Measurements from ENCODE around the gene DNAJC27.

The DNAJC27 gene

GRCh38 chr2:24909555-24910177 is 62.1 kb downstream of the DNAJC27 start:
- peaks cover 3% of the 10 kb centered on the region; the same call in 1 of the 2 replicates for H3K9me3 ChIP-seq (ENCODE audit: control insufficient read depth, insufficient read depth, low read depth, low read length)
- H3K9ac ChIP-seq (ENCODE audit: low read length) = no peak overlapping the region
- no peak overlapping the region for H3K4me3 ChIP-seq (ENCODE audit: low read depth, low read length)
- peaks cover 2% of the 10 kb centered on the region; the same call in 1 of the 2 replicates for H3K36me3 ChIP-seq (ENCODE audit: control insufficient read depth, insufficient read depth, low read length)
- H3K27me3 ChIP-seq (ENCODE audit: control insufficient read depth, insufficient read depth, low read length) = no peaks in the 10 kb centered on the region
- H3K4me1 ChIP-seq (ENCODE audit: control insufficient read depth, insufficient read depth, low read length) = 0 out of 2 replicates have a peak, but pooled peaks cover 4% of the 10 kb centered on the region
- H3K27ac ChIP-seq (ENCODE audit: low read depth, low read length) = no peak overlapping the region

GRCh38 chr2:24908461-24908901 is 63.3 kb downstream of the DNAJC27 start:
- Histone ChIP-seq H3K27me3 (ENCODE audit: control insufficient read depth, insufficient read depth, low read length) (no peaks in the 10 kb centered on the region), H3K4me1 (ENCODE audit: control insufficient read depth, insufficient read depth, low read length) (peaks cover 4% of the 10 kb centered on the region; the same call in 1 of the 2 replicates), H3K9me3 (ENCODE audit: control insufficient read depth, insufficient read depth, low read depth, low read length) (peaks cover 3% of the 10 kb centered on the region; the same call in 1 of the 2 replicates), H3K36me3 (ENCODE audit: control insufficient read depth, insufficient read depth, low read length) (peaks cover 2% of the 10 kb centered on the region; the same call in 1 of the 2 replicates), H3K27ac (ENCODE audit: low read depth, low read length) (no peak overlapping the region), H3K9ac (ENCODE audit: low read length) (no peak overlapping the region), H3K4me3 (ENCODE audit: low read depth, low read length) (no peak overlapping the region)

- no peaks in the 10 kb centered on the region for H3K27me3 ChIP-seq (ENCODE audit: control insufficient read depth, insufficient read depth, low read length)
- H3K9ac ChIP-seq (ENCODE audit: low read length) = no peak overlapping the region
- H3K4me1 ChIP-seq (ENCODE audit: control insufficient read depth, insufficient read depth, low read length) = peaks cover 4% of the 10 kb centered on the region; the same call in 1 of the 2 replicates
- no peak overlapping the region for H3K4me3 ChIP-seq (ENCODE audit: low read depth, low read length)
- H3K27ac ChIP-seq (ENCODE audit: low read depth, low read length) = no peak overlapping the region
- H3K9me3 ChIP-seq (ENCODE audit: control insufficient read depth, insufficient read depth, low read depth, low read length) = peaks cover 3% of the 10 kb centered on the region; the same call in 1 of the 2 replicates
- peaks cover 4% of the 10 kb centered on the region; the same call in 1 of the 2 replicates for H3K36me3 ChIP-seq (ENCODE audit: control insufficient read depth, insufficient read depth, low read length)
Measured at GRCh38 chr2:24907116-24907515, 64.6 kb downstream of the DNAJC27 start.

- peaks cover 3% of the 10 kb centered on the region; the same call in 1 of the 2 replicates for H3K9me3 ChIP-seq (ENCODE audit: control insufficient read depth, insufficient read depth, low read depth, low read length)
- H3K9ac ChIP-seq (ENCODE audit: low read length) = no peak overlapping the region
- peaks cover 3% of the 10 kb centered on the region; the same call in 1 of the 2 replicates for H3K36me3 ChIP-seq (ENCODE audit: control insufficient read depth, insufficient read depth, low read length)
- H3K27ac ChIP-seq (ENCODE audit: low read depth, low read length) = no peak overlapping the region
- H3K27me3 ChIP-seq (ENCODE audit: control insufficient read depth, insufficient read depth, low read length) = no peaks in the 10 kb centered on the region
- no peak overlapping the region for H3K4me3 ChIP-seq (ENCODE audit: low read depth, low read length)
- peaks cover 4% of the 10 kb centered on the region; the same call in 1 of the 2 replicates for H3K4me1 ChIP-seq (ENCODE audit: control insufficient read depth, insufficient read depth, low read length)
Measured at GRCh38 chr2:24906466-24906865, 65.3 kb downstream of the DNAJC27 start.

DNA sequence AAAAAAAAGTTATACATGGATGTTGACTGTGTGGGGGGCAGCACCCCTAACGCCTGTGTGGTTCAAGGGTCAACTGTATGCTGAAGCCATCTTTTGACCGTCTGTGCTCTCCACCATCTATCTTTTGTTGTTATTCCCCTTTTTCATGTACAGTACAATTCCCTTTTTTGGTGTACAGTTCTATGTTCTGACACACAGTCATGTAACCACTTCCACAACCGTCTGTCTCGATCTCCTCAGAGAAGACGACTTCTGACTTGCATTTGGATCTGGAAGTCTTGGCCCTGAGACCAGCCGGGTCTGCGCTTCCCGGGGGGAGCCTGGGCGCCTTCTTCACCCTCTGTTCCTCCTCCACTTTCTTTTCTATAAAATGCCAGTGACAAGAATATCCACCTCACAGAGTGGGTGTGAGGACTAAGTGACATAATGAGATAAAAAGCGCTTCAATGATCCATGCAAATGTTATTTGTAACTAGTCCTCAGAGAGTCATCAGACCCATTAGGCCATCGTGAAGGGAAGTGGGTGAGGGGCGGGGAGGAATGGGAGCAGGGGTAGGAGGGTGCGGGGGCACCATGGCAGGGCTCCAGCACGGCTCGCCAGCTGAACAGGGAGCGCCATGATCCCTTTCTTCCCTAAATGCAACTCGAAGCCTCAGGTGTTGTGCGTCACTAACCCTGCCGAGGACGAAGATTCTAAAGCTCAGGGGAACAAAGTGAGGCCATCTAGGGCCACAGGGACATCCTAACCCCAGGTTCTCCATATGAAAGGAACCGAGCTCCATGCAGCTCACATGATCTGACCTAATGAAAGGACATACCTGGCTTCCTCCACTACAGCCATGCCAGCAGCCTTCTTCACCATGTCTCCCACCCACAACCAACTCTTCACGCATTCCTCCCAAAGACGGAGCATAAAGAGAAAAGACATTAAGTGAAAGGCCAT is 68.3 kb downstream of the DNAJC27 start:
- H3K9ac ChIP-seq (ENCODE audit: low read length) = no peak overlapping the region
- H3K27me3 ChIP-seq (ENCODE audit: control insufficient read depth, insufficient read depth, low read length) = no peaks in the 10 kb centered on the region
- no peak overlapping the region for H3K27ac ChIP-seq (ENCODE audit: low read depth, low read length)
- H3K9me3 ChIP-seq (ENCODE audit: control insufficient read depth, insufficient read depth, low read depth, low read length) = no peaks in the 10 kb centered on the region
- peaks cover 5% of the 10 kb centered on the region; the same call in 1 of the 2 replicates for H3K36me3 ChIP-seq (ENCODE audit: control insufficient read depth, insufficient read depth, low read length)
- H3K4me1 ChIP-seq (ENCODE audit: control insufficient read depth, insufficient read depth, low read length) = peaks cover 9% of the 10 kb centered on the region; the same call in 1 of the 2 replicates
- H3K4me3 ChIP-seq (ENCODE audit: low read depth, low read length) = no peak overlapping the region

DNA sequence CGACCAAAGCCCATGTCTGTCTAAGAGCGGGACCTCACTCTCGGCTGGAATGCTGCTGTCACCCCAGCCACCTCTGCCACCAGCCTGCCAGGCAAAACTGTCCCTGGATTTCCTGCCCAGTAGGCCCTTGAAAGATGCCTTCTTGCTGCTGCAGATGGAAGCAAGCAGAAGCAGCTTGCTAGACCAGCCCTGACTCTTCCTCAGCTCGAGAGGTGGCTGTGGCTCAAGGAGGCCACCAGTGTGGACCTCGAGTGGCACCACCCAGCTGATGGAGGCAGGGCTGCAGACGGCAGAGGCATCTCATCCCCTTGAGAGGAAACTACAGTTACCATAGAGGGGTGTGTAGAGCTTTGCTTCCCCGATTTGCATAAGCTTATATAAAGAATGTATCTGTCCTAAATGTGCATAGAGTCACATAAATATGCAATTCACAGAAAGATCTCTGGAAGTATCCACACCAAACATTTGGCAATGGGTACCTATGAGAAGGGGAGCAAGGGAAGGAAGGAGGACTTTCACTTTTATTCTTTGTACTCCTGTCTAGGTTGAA is 72.3 kb downstream of the DNAJC27 start:
- H3K36me3 ChIP-seq (ENCODE audit: control insufficient read depth, insufficient read depth, low read length) = peaks cover 17% of the 10 kb centered on the region
- H3K4me1 ChIP-seq (ENCODE audit: control insufficient read depth, insufficient read depth, low read length) = peaks cover 9% of the 10 kb centered on the region; the same call in 1 of the 2 replicates
- peaks cover 23% of the 10 kb centered on the region for H3K9me3 ChIP-seq (ENCODE audit: control insufficient read depth, insufficient read depth, low read depth, low read length)
- H3K4me3 ChIP-seq (ENCODE audit: low read depth, low read length) = no peak overlapping the region
- H3K9ac ChIP-seq (ENCODE audit: low read length) = no peak overlapping the region
- H3K27ac ChIP-seq (ENCODE audit: low read depth, low read length) = no peak overlapping the region
- H3K27me3 ChIP-seq (ENCODE audit: control insufficient read depth, insufficient read depth, low read length) = no peaks in the 10 kb centered on the region

GRCh38 chr2:24898122-24899109 is 73.3 kb downstream of the DNAJC27 start:
- Histone ChIP-seq H3K4me1 (ENCODE audit: control insufficient read depth, insufficient read depth, low read length) (0 out of 2 replicates have a peak, but pooled peaks cover 5% of the 10 kb centered on the region), H3K27me3 (ENCODE audit: control insufficient read depth, insufficient read depth, low read length) (no peaks in the 10 kb centered on the region), H3K4me3 (ENCODE audit: low read depth, low read length) (no peak overlapping the region), H3K27ac (ENCODE audit: low read depth, low read length) (no peak overlapping the region), H3K36me3 (ENCODE audit: control insufficient read depth, insufficient read depth, low read length) (peaks cover 17% of the 10 kb centered on the region), H3K9me3 (ENCODE audit: control insufficient read depth, insufficient read depth, low read depth, low read length) (peaks cover 32% of the 10 kb centered on the region), H3K9ac (ENCODE audit: low read length) (no peak overlapping the region)

- H3K4me1 ChIP-seq (ENCODE audit: control insufficient read depth, insufficient read depth, low read length) = 0 out of 2 replicates have a peak, but pooled peaks cover 5% of the 10 kb centered on the region
- no peak overlapping the region for H3K9ac ChIP-seq (ENCODE audit: low read length)
- H3K36me3 ChIP-seq (ENCODE audit: control insufficient read depth, insufficient read depth, low read length) = peaks cover 12% of the 10 kb centered on the region; the same call in 1 of the 2 replicates
- H3K9me3 ChIP-seq (ENCODE audit: control insufficient read depth, insufficient read depth, low read depth, low read length) = peaks cover 33% of the 10 kb centered on the region
- no peak overlapping the region for H3K27ac ChIP-seq (ENCODE audit: low read depth, low read length)
- no peaks in the 10 kb centered on the region for H3K27me3 ChIP-seq (ENCODE audit: control insufficient read depth, insufficient read depth, low read length)
- no peak overlapping the region for H3K4me3 ChIP-seq (ENCODE audit: low read depth, low read length)
Measured at GRCh38 chr2:24894750-24895149, 77.0 kb downstream of the DNAJC27 start.

GRCh38 chr2:24893934-24894333 is 77.8 kb downstream of the DNAJC27 start:
- Histone ChIP-seq H3K9me3 (ENCODE audit: control insufficient read depth, insufficient read depth, low read depth, low read length) (peaks cover 33% of the 10 kb centered on the region), H3K9ac (ENCODE audit: low read length) (no peak overlapping the region)

More at GRCh38 chr2:24893934-24894333, 77.8 kb downstream of the DNAJC27 start:
- no peak overlapping the region for H3K4me3 ChIP-seq (ENCODE audit: low read depth, low read length)
- peaks cover 12% of the 10 kb centered on the region; the same call in 1 of the 2 replicates for H3K36me3 ChIP-seq (ENCODE audit: control insufficient read depth, insufficient read depth, low read length)
- H3K27me3 ChIP-seq (ENCODE audit: control insufficient read depth, insufficient read depth, low read length) = no peaks in the 10 kb centered on the region
- H3K4me1 ChIP-seq (ENCODE audit: control insufficient read depth, insufficient read depth, low read length) = 0 out of 2 replicates have a peak, but pooled peaks cover 5% of the 10 kb centered on the region
- no peak overlapping the region for H3K27ac ChIP-seq (ENCODE audit: low read depth, low read length)
